ENCODE results near the gene MLLT6. TPM values are rescaled to one million over a fixed set of nuclear protein-coding genes. Genes with fewer than 3 reads are reported as not detected.

MLLT6 gene
- total RNA-seq, 4 donors from 2014 or later = 48.2 to 76.8 (median 56.3) TPM

GRCh38 chr17:38719289-38719942, 14.3 kb downstream of the MLLT6 start:
- Histone ChIP-seq H3K4me3 (no peak overlapping the region), H3K27me3 (no peaks in the 10 kb centered on the region), H3K27ac (peak overlapping the region in 2 of 4 donors; percentile 22 to 25), H3K36me3 (peaks cover 0 to 81% of the 10 kb centered on the region in 2 donors), H3K4me1 (no peaks in the 10 kb centered on the region), H3K9me3 (no peaks in the 10 kb centered on the region)
- no peak for TF ChIP-seq POLR2A (IDR thresholded peaks at IDR 0.05)
- TF ChIP-seq, protein P1, sequence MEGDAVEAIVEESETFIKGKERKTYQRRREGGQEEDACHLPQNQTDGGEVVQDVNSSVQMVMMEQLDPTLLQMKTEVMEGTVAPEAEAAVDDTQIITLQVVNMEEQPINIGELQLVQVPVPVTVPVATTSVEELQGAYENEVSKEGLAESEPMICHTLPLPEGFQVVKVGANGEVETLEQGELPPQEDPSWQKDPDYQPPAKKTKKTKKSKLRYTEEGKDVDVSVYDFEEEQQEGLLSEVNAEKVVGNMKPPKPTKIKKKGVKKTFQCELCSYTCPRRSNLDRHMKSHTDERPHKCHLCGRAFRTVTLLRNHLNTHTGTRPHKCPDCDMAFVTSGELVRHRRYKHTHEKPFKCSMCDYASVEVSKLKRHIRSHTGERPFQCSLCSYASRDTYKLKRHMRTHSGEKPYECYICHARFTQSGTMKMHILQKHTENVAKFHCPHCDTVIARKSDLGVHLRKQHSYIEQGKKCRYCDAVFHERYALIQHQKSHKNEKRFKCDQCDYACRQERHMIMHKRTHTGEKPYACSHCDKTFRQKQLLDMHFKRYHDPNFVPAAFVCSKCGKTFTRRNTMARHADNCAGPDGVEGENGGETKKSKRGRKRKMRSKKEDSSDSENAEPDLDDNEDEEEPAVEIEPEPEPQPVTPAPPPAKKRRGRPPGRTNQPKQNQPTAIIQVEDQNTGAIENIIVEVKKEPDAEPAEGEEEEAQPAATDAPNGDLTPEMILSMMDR (IDR thresholded peaks at IDR 0.05 in 4 of 5, conservative IDR thresholded peaks at IDR 0.05 in 1 of 5) = no peak
- no peak for ATAC-seq
- intact Hi-C loops (cut with DNase I; ENCODE audit: low total_unique reads) (no loop called here), in situ Hi-C loops (cut with MboI; ENCODE audit: low sequenced_read_pairs in 4 of 4) (no loop called here)
- DNase-seq = no peak

DNA sequence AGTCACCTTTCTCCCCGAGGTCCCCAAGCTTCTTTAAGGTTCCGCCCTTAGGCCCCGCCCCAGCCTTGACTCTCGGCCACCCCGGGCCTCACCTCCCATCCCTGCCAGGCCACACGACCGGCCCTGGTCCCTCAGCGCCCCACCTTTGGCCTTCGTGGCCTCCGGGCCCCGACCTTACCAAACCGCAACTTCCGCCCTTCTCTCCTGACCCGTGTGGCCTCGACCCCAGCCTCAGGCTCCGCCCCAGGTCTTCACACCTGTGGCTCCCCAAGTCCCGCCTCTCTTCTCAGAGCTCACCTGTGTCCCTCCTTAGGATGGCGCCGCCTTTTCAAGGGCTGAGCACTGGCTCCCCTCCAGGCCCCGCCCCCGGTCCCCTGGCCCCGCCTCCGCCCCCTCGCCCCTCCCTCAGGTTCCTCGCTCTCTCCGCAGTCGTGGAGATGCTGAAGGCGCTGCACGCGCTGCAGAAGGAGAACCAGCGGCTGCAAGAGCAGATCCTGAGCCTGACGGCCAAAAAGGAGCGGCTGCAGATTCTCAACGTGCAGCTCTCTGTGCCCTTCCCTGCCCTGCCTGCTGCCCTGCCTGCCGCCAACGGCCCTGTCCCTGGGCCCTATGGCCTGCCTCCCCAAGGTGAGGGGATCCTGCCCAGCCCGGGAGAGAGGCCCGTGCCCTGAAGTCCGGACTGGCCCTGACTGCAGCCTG, 15.0 kb downstream of the MLLT6 start:
- ATAC-seq (no peak), DNase-seq (no peak)
- Histone ChIP-seq H3K9me3 (no peaks in the 10 kb centered on the region), H3K4me3 (no peak overlapping the region), H3K27me3 (no peaks in the 10 kb centered on the region), H3K27ac (no peak overlapping the region), H3K36me3 (peaks cover 0 to 83% of the 10 kb centered on the region in 2 donors), H3K4me1 (no peaks in the 10 kb centered on the region)
- TF ChIP-seq, protein P1 (IDR thresholded peaks at IDR 0.05 in 4 of 5, conservative IDR thresholded peaks at IDR 0.05 in 1 of 5) = no peak
- TF ChIP-seq POLR2A (IDR thresholded peaks at IDR 0.05) = no peak
- in situ Hi-C loops (cut with MboI; ENCODE audit: low sequenced_read_pairs in 4 of 4) = no loop called here
- intact Hi-C loops (cut with DNase I; ENCODE audit: low total_unique reads) = no loop called here

DNA sequence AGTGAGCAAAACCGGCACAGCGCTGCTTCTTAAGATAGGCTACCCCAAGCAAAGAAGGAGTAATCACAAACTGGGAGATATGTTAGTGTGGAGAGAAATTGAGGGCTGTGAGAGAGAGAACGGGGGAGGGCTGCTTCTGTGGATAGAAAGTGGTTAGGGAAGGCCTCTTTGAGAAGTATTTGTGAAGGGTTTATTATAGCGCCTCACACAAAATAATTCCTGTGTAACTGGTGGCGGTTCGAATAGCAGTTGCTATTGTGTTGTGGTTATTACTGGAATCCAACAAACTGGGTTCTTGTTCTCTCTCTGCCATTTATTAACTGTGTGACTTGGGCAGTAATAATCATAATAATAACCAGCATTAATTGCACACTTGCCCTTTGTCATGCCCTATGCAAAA, 15.9 kb downstream of the MLLT6 start:
- no peak for TF ChIP-seq POLR2A (IDR thresholded peaks at IDR 0.05)
- TF ChIP-seq, protein P1 (IDR thresholded peaks at IDR 0.05 in 4 of 5, conservative IDR thresholded peaks at IDR 0.05 in 1 of 5) = no peak
- Histone ChIP-seq H3K27ac (no peak overlapping the region), H3K27me3 (no peaks in the 10 kb centered on the region), H3K36me3 (peaks cover 0 to 78% of the 10 kb centered on the region in 2 donors), H3K9me3 (no peaks in the 10 kb centered on the region), H3K4me3 (no peak overlapping the region), H3K4me1 (no peaks in the 10 kb centered on the region)
- in situ Hi-C loops (cut with MboI; ENCODE audit: low sequenced_read_pairs in 4 of 4) = no loop called here
- DNase-seq (no peak), ATAC-seq (no peak)
- intact Hi-C loops (cut with DNase I; ENCODE audit: low total_unique reads) = no loop called here

DNA sequence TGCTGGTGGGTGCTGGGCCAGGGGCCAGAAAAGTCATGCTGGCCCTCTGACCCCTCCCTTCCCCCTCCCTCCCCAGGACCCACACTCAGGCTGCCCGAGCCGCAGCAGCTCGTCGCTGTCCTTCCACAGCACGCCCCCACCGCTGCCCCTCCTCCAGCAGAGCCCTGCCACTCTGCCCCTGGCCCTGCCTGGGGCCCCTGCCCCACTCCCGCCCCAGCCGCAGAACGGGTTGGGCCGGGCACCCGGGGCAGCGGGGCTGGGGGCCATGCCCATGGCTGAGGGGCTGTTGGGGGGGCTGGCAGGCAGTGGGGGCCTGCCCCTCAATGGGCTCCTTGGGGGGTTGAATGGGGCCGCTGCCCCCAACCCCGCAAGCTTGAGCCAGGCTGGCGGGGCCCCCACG, 16.7 kb downstream of the MLLT6 start:
- H3K27me3 ChIP-seq = no peaks in the 10 kb centered on the region
- H3K4me3 ChIP-seq = no peak overlapping the region
- no peak for DNase-seq
- H3K27ac ChIP-seq = no peak overlapping the region
- in situ Hi-C loops (cut with MboI; ENCODE audit: low sequenced_read_pairs in 4 of 4) (no loop called here), intact Hi-C loops (cut with DNase I; ENCODE audit: low total_unique reads) (no loop called here)
- H3K4me1 ChIP-seq = no peaks in the 10 kb centered on the region
- no peaks in the 10 kb centered on the region for H3K9me3 ChIP-seq
- ATAC-seq = no peak
- TF ChIP-seq, protein P1 (IDR thresholded peaks at IDR 0.05 in 4 of 5, conservative IDR thresholded peaks at IDR 0.05 in 1 of 5) = no peak
- no peak for TF ChIP-seq POLR2A (IDR thresholded peaks at IDR 0.05)
- peaks cover 0 to 70% of the 10 kb centered on the region in 2 donors for H3K36me3 ChIP-seq

Data from gastrocnemius medialis (tissue), 4 donors.